Loucy (cell line): ENCODE results near the gene BRD4.
A peak's percentile ranks its signal among the peaks of the same experiment; 100 is the strongest.

Experiments used
- H2AFZ ChIP-seq: fragments of 200-600 bp; sonication (generic); 2 replicates; pipeline ENCODE4 v1.6.0; 2016; ENCODE audit warnings: antibody characterized with exemption, mild to moderate bottlenecking, low read length, moderate library complexity
- H3F3A ChIP-seq: fragments of 200-600 bp; 2 replicates; pipeline ENCODE4 v1.6.0; 2016; ENCODE audit warnings: antibody characterized with exemption, low read depth, mild to moderate bottlenecking
- H3K27me3 ChIP-seq: fragments of 200-600 bp; sonication (generic); 2 replicates; pipeline ENCODE4 v1.6.1; 2014; ENCODE audit warnings: low read length, mild to moderate bottlenecking; ENCODE audit not compliant: insufficient read depth, poor library complexity, severe bottlenecking
- H3K36me3 ChIP-seq: fragments of 200-600 bp; sonication (generic); 2 replicates; pipeline ENCODE4 v1.6.1; 2016; ENCODE audit warnings: low read length; ENCODE audit not compliant: insufficient read depth
- H3K4me1 ChIP-seq: fragments of 200-600 bp; sonication (generic); 2 replicates; pipeline ENCODE4 v1.5.1; 2014; ENCODE audit warnings: low read length, mild to moderate bottlenecking; ENCODE audit not compliant: insufficient read depth, poor library complexity, severe bottlenecking
- H3K4me2 ChIP-seq: fragments of 200-600 bp; sonication (generic); 2 replicates; pipeline ENCODE4 v1.6.0; 2014; ENCODE audit warnings: antibody characterized with exemption, low read length, low read depth, mild to moderate bottlenecking; ENCODE audit not compliant: poor library complexity, severe bottlenecking
- H3K4me3 ChIP-seq: fragments of 200-600 bp; sonication (generic); 2 replicates; pipeline ENCODE4 v1.5.1; 2014; ENCODE audit warnings: low read length, mild to moderate bottlenecking, mixed read lengths; ENCODE audit not compliant: poor library complexity, severe bottlenecking
- H3K79me2 ChIP-seq: fragments of 200-600 bp; sonication (generic); 2 replicates; pipeline ENCODE4 v1.6.1; 2014; ENCODE audit warnings: low read length; ENCODE audit not compliant: insufficient read depth
- H3K9ac ChIP-seq: fragments of 200-600 bp; sonication (generic); 2 replicates; pipeline ENCODE4 v1.6.0; 2014; ENCODE audit warnings: mild to moderate bottlenecking, low read depth, low read length, moderate library complexity; ENCODE audit not compliant: poor library complexity, severe bottlenecking
- H3K9me2 ChIP-seq: fragments of 200-600 bp; sonication (generic); replicated peaks from 2 replicates; pipeline ENCODE4 v1.6.1; 2016; ENCODE audit warnings: low read depth, low read length, mixed read lengths
- H3K9me3 ChIP-seq: fragments of 200-600 bp; sonication (generic); 2 replicates; pipeline ENCODE4 v1.6.1; 2014; ENCODE audit warnings: mild to moderate bottlenecking, antibody characterized with exemption, low read length, low read depth; ENCODE audit not compliant: insufficient read depth
- H4K20me1 ChIP-seq: fragments of 200-600 bp; sonication (generic); 2 replicates; pipeline ENCODE4 v1.6.0; 2014; ENCODE audit warnings: antibody characterized with exemption, low read length, mild to moderate bottlenecking; ENCODE audit not compliant: insufficient read depth, poor library complexity, severe bottlenecking
- CTCF ChIP-seq: fragments of 200-600 bp; sonication (generic); conservative IDR thresholded peaks from 2 replicates; pipeline ENCODE4 v1.5.1; 2014; ENCODE audit warnings: mild to moderate bottlenecking, antibody characterized with exemption, low read length
- EZH2phosphoT487 ChIP-seq: fragments of 200-600 bp; IDR thresholded peaks from 2 replicates; pipeline ENCODE4 v1.6.1; 2018; ENCODE audit warnings: antibody characterized with exemption, mild to moderate bottlenecking, moderate library complexity, borderline replicate concordance

Gene BRD4

GRCh38 chr19:15323496-15324235 is 8.7 kb downstream of the BRD4 start:
- H3K4me2 ChIP-seq: peak overlapping the region; percentile 50

GRCh38 chr19:15321739-15322138 is 10.6 kb downstream of the BRD4 start:
- peaks cover 94% of the 10 kb centered on the region for H4K20me1 ChIP-seq
- no peak overlapping the region for H2AFZ ChIP-seq
- H3K4me2 ChIP-seq: peak overlapping the region; percentile 1
- H3K9me3 ChIP-seq: no peaks in the 10 kb centered on the region
- H3K36me3 ChIP-seq: no peaks in the 10 kb centered on the region
- no peaks in the 10 kb centered on the region for H3K27me3 ChIP-seq
- H3K4me3 ChIP-seq: no peak overlapping the region
- H3K9ac ChIP-seq: no peak overlapping the region
- peaks cover 99% of the 10 kb centered on the region for H3K79me2 ChIP-seq
- TF ChIP-seq EZH2phosphoT487 (no peak), CTCF (no peak)
- H3K9me2 ChIP-seq: no peaks in the 10 kb centered on the region
- no peaks in the 10 kb centered on the region for H3F3A ChIP-seq
- peaks cover 26% of the 10 kb centered on the region for H3K4me1 ChIP-seq

More at GRCh38 chr19:15323496-15324235, 8.7 kb downstream of the BRD4 start:
- Histone ChIP-seq H2AFZ (no peak overlapping the region), H3K27me3 (no peaks in the 10 kb centered on the region), H3K4me3 (no peak overlapping the region), H3K4me1 (peaks cover 39% of the 10 kb centered on the region), H3K36me3 (no peaks in the 10 kb centered on the region), H3F3A (no peaks in the 10 kb centered on the region), H3K9me2 (no peaks in the 10 kb centered on the region), H3K9me3 (no peaks in the 10 kb centered on the region), H4K20me1 (peaks cover 94% of the 10 kb centered on the region), H3K79me2 (peaks cover 99% of the 10 kb centered on the region), H3K9ac (no peak overlapping the region)
- TF ChIP-seq EZH2phosphoT487 (no peak), CTCF (no peak)

- no peak overlapping the region for H3K9ac ChIP-seq
- H3K4me2 ChIP-seq: no peak overlapping the region
- H3K36me3 ChIP-seq: no peaks in the 10 kb centered on the region
- TF ChIP-seq CTCF (no peak), EZH2phosphoT487 (no peak)
- H3K9me2 ChIP-seq: no peaks in the 10 kb centered on the region
- no peaks in the 10 kb centered on the region for H3F3A ChIP-seq
- no peak overlapping the region for H2AFZ ChIP-seq
- no peaks in the 10 kb centered on the region for H3K9me3 ChIP-seq
- H4K20me1 ChIP-seq: peaks cover 93% of the 10 kb centered on the region
- H3K4me1 ChIP-seq: peaks cover 18% of the 10 kb centered on the region
- H3K4me3 ChIP-seq: no peak overlapping the region
- no peaks in the 10 kb centered on the region for H3K27me3 ChIP-seq
- peaks cover 99% of the 10 kb centered on the region for H3K79me2 ChIP-seq
Measured at GRCh38 chr19:15320116-15320515, 12.2 kb downstream of the BRD4 start.
